CD4-positive, alpha-beta T cell (primary cell): ENCODE measurements around the gene DUOXA1. TPM values are rescaled to one million over a fixed set of nuclear protein-coding genes. Genes with fewer than 3 reads are reported as not detected.
"Not testable (repeated sequence)": the region's sequence is repeated elsewhere in the genome, so short reads cannot be mapped to it uniquely, and the experiment has no call there.

Experiments used
- ATAC-seq: fragments of 200-7000 bp; cut with Tn5 transposase; one replicate; pipeline ENCODE4 v1.10.0; 2022; ENCODE audit warnings: mild to moderate bottlenecking; ENCODE audit not compliant: poor library complexity
- CTCF ChIA-PET: fragments of 350-600 bp; sonication (Branson Sonifier 250); formaldehyde crosslinking; loops from one replicate; lab custom pipeline; 2021; ENCODE audit warnings: antibody characterized with exemption, inconsistent platforms; lab: Charles Lee
- POLR2A ChIA-PET: fragments of 350-600 bp; sonication (Branson Sonifier 250); formaldehyde crosslinking; loops from one replicate; lab custom pipeline; 2021; ENCODE audit warnings: antibody characterized with exemption, inconsistent platforms; lab: Charles Lee
- DNase-seq, 14 experiments: peaks; one replicate each; pipeline ENCODE4 v3.0.0-alpha.2; 2013 to 2020; ENCODE audit warnings: mixed read lengths in 2 of 14
- H3K27ac ChIP-seq, 2 donors: one replicate each; pipeline versions ENCODE4 v1.5.1 to v1.7.0; 2013; ENCODE audit warnings: low read length in 2 of 2, low read depth in 1 of 2, mild to moderate bottlenecking in 1 of 2
- H3K27me3 ChIP-seq, 2 experiments: 1 replicate in 1 of 2; 2 replicates in 1 of 2; pipeline versions ENCODE4 v1.6.1 to v1.7.0; 2013; ENCODE audit warnings: low read length in 2 of 2, control low read depth in 1 of 2, mild to moderate bottlenecking in 1 of 2, moderate library complexity in 1 of 2; ENCODE audit not compliant: insufficient read depth in 2 of 2, control insufficient read depth in 1 of 2
- H3K36me3 ChIP-seq: one replicate; pipeline ENCODE4 v1.6.1; 2013; ENCODE audit warnings: low read length, control low read depth; ENCODE audit not compliant: insufficient read depth
- H3K4me1 ChIP-seq: one replicate; pipeline ENCODE4 v1.6.1; 2013; ENCODE audit warnings: low read length, control low read depth; ENCODE audit not compliant: insufficient read depth
- H3K4me3 ChIP-seq: one replicate; pipeline ENCODE4 v1.5.1; 2013; ENCODE audit warnings: mild to moderate bottlenecking, low read length, moderate library complexity
- H3K9me3 ChIP-seq, 2 experiments: 1 replicate in 1 of 2; 2 replicates in 1 of 2; pipeline versions ENCODE4 v1.6.1 to v1.7.0; 2013; ENCODE audit warnings: low read length in 2 of 2, mild to moderate bottlenecking in 2 of 2, control low read depth in 1 of 2, moderate library complexity in 1 of 2; ENCODE audit not compliant: control insufficient read depth in 1 of 2, insufficient read depth in 1 of 2
- H3K27ac Mint-ChIP-seq: one replicate; pipeline ENCODE4 v1.8.0; 2020; ENCODE audit warnings: mixed read lengths
- H3K27me3 Mint-ChIP-seq: one replicate; pipeline ENCODE4 v1.8.0; 2021; ENCODE audit warnings: mixed read lengths
- H3K36me3 Mint-ChIP-seq: one replicate; pipeline ENCODE4 v1.8.0; 2021; ENCODE audit warnings: low read depth, mixed read lengths
- H3K4me1 Mint-ChIP-seq: one replicate; pipeline ENCODE4 v1.8.0; 2021; ENCODE audit warnings: low read depth, mixed read lengths
- H3K4me3 Mint-ChIP-seq: one replicate; pipeline ENCODE4 v1.8.0; 2020; ENCODE audit warnings: mild to moderate bottlenecking, mixed read lengths
- H3K9me3 Mint-ChIP-seq: one replicate; pipeline ENCODE4 v1.8.0; 2020; ENCODE audit warnings: mixed read lengths
- CTCF ChIP-seq: fragments of 200-600 bp; IDR thresholded peaks from one replicate; pipeline ENCODE4 v1.8.0; 2022; ENCODE audit warnings: antibody characterized with exemption, mild to moderate bottlenecking
- intact Hi-C, 2 experiments: fragments of 100-400 bp; cut with DNase I in 1 of 2; cut with micrococcal nuclease in 1 of 2; formaldehyde crosslinking; loops; one replicate each; pipeline versions ENCODE4 v1.15.1 to v1.9.0; 2023 to 2025; cut with DNase I, micrococcal nuclease
- total RNA-seq, 174 experiments: library from RNA in 2 of 174; stranded (reverse) in 2 of 174; gene quantifications; one replicate each; pipeline ENCODE4 v1.2.3 and lab custom pipeline; 2021 to 2026

DUOXA1 gene
- total RNA-seq, 2 experiments from 2014 or later, result 0.44 to 1.0 TPM

- TF ChIP-seq CTCF, result no peak
- Histone ChIP-seq H3K27ac (no peak overlapping the region), H3K9me3 (no peaks in the 10 kb centered on the region), H3K27me3 (peaks cover 0 to 13% of the 10 kb centered on the region in 2 experiments), H3K4me1 (no peaks in the 10 kb centered on the region), H3K4me3 (no peak overlapping the region), H3K36me3 (no peaks in the 10 kb centered on the region)
- ChIA-PET POLR2A (no interaction called here), CTCF (no interaction called here)
- intact Hi-C loops, result no loop called here
- H3K27ac Mint-ChIP-seq, result no peak overlapping the region
- DNase-seq, result no peak
- H3K4me1 Mint-ChIP-seq, result no peaks in the 10 kb centered on the region
- H3K9me3 Mint-ChIP-seq, result no peaks in the 10 kb centered on the region
- H3K36me3 Mint-ChIP-seq, result no peaks in the 10 kb centered on the region
- ATAC-seq, result no peak
- H3K27me3 Mint-ChIP-seq, result peaks cover 38% of the 10 kb centered on the region
- H3K4me3 Mint-ChIP-seq, result no peak overlapping the region
Observed at GRCh38 chr15:45083223-45083622, 46.5 kb downstream of the DUOXA1 start.

GRCh38 chr15:45082412-45082811 is 47.3 kb downstream of the DUOXA1 start:
- H3K27me3 Mint-ChIP-seq, result peaks cover 31% of the 10 kb centered on the region
- H3K4me3 ChIP-seq, H3K27me3 ChIP-seq, H3K4me1 ChIP-seq, H3K4me3 Mint-ChIP-seq, H3K27ac Mint-ChIP-seq, H3K36me3 Mint-ChIP-seq, H3K27ac ChIP-seq, CTCF ChIA-PET, H3K36me3 ChIP-seq, ATAC-seq, H3K9me3 ChIP-seq, POLR2A ChIA-PET, H3K9me3 Mint-ChIP-seq, H3K4me1 Mint-ChIP-seq, DNase-seq, intact Hi-C loops: not testable (repeated sequence)

- H3K9me3 Mint-ChIP-seq, H3K27ac ChIP-seq, H3K4me1 ChIP-seq, H3K4me1 Mint-ChIP-seq, H3K9me3 ChIP-seq, H3K36me3 ChIP-seq, intact Hi-C loops, H3K27ac Mint-ChIP-seq, CTCF ChIA-PET, H3K27me3 ChIP-seq, H3K4me3 ChIP-seq, ATAC-seq, H3K4me3 Mint-ChIP-seq, DNase-seq, H3K36me3 Mint-ChIP-seq, POLR2A ChIA-PET: not testable (repeated sequence)
- H3K27me3 Mint-ChIP-seq, result peaks cover 22% of the 10 kb centered on the region
Observed at GRCh38 chr15:45080593-45080992, 49.1 kb downstream of the DUOXA1 start.

- H3K4me1 Mint-ChIP-seq, H3K9me3 Mint-ChIP-seq, H3K27ac ChIP-seq, H3K36me3 ChIP-seq, ATAC-seq, DNase-seq, H3K9me3 ChIP-seq, H3K4me3 Mint-ChIP-seq, H3K27ac Mint-ChIP-seq, POLR2A ChIA-PET, H3K4me1 ChIP-seq, H3K27me3 ChIP-seq, H3K4me3 ChIP-seq, H3K36me3 Mint-ChIP-seq, CTCF ChIA-PET: not testable (repeated sequence)
- intact Hi-C loops, result loop anchor here in 1 of 2 experiments (10.0 kb wide), 1 partner anchor 255 kb away; no protein-coding TSS in a partner anchor
- peaks cover 14% of the 10 kb centered on the region for H3K27me3 Mint-ChIP-seq
Observed at GRCh38 chr15:45079628-45080246, 49.9 kb downstream of the DUOXA1 start.

- CTCF ChIA-PET, ATAC-seq, H3K4me1 ChIP-seq: not testable (repeated sequence)
Observed at GRCh38 chr15:45079201-45079600, 50.5 kb downstream of the DUOXA1 start.

GRCh38 chr15:45077391-45077790 is 52.3 kb downstream of the DUOXA1 start:
- H3K27ac ChIP-seq, H3K27me3 Mint-ChIP-seq, H3K27ac Mint-ChIP-seq, H3K36me3 Mint-ChIP-seq, H3K9me3 ChIP-seq, H3K4me1 Mint-ChIP-seq, H3K4me3 ChIP-seq, DNase-seq, H3K27me3 ChIP-seq, H3K36me3 ChIP-seq, ATAC-seq, POLR2A ChIA-PET, H3K4me1 ChIP-seq, CTCF ChIA-PET, H3K4me3 Mint-ChIP-seq, H3K9me3 Mint-ChIP-seq: not testable (repeated sequence)
- intact Hi-C loops, result loop anchor here in 1 of 2 experiments (10.0 kb wide), 1 partner anchor 253 kb away; no protein-coding TSS in a partner anchor

More at GRCh38 chr15:45079201-45079600, 50.5 kb downstream of the DUOXA1 start:
- H3K4me1 Mint-ChIP-seq, H3K4me3 ChIP-seq, POLR2A ChIA-PET, H3K9me3 Mint-ChIP-seq, H3K27me3 ChIP-seq, H3K27ac ChIP-seq, H3K36me3 ChIP-seq, DNase-seq, H3K4me3 Mint-ChIP-seq, H3K36me3 Mint-ChIP-seq, H3K27me3 Mint-ChIP-seq, H3K9me3 ChIP-seq, H3K27ac Mint-ChIP-seq: not testable (repeated sequence)
- intact Hi-C loops, result loop anchor here in 1 of 2 experiments (10.0 kb wide), 1 partner anchor 254 kb away; no protein-coding TSS in a partner anchor
